GM23338 (cell line): ENCODE data around the gene SLC26A1. TPM values are rescaled to one million over a fixed set of nuclear protein-coding genes. Genes with fewer than 3 reads are reported as not detected.

Experiments used
- ATAC-seq: fragments of 200-7000 bp; cut with Tn5 transposase; 3 replicates; pipeline ENCODE4 v1.9.1; 2020
- DNase-seq: peaks from one replicate; pipeline ENCODE4 v3.0.0-alpha.2; 2015; ENCODE audit warnings: low spot score
- H2AFZ ChIP-seq: fragments of 200-600 bp; sonication (generic); 2 replicates; pipeline ENCODE4 v1.8.0; 2016; ENCODE audit warnings: antibody characterized with exemption, mild to moderate bottlenecking, moderate library complexity
- H3F3A ChIP-seq: fragments of 200-600 bp; sonication (generic); replicated peaks from 2 replicates; pipeline ENCODE4 v1.8.0; 2017; ENCODE audit warnings: antibody characterized with exemption, mixed run types, low read depth
- H3K27ac ChIP-seq: fragments of 200-600 bp; sonication (generic); 2 replicates; pipeline ENCODE4 v1.6.1; 2016; ENCODE audit warnings: low read depth
- H3K27me3 ChIP-seq: fragments of 200-600 bp; sonication (generic); 2 replicates; pipeline ENCODE4 v1.8.0; 2016; ENCODE audit warnings: mild to moderate bottlenecking, mixed run types, moderate library complexity; ENCODE audit not compliant: insufficient read depth
- H3K36me3 ChIP-seq: fragments of 200-600 bp; sonication (generic); 2 replicates; pipeline ENCODE4 v1.8.0; 2016; ENCODE audit warnings: mild to moderate bottlenecking; ENCODE audit not compliant: insufficient read depth
- H3K4me1 ChIP-seq: fragments of 200-600 bp; sonication (generic); 2 replicates; pipeline ENCODE4 v1.8.0; 2016; ENCODE audit warnings: mild to moderate bottlenecking, moderate library complexity; ENCODE audit not compliant: insufficient read depth
- H3K4me2 ChIP-seq: fragments of 200-600 bp; sonication (generic); 2 replicates; pipeline ENCODE4 v1.7.1; 2017; ENCODE audit warnings: mixed run types
- H3K4me3 ChIP-seq: fragments of 200-600 bp; sonication (generic); 2 replicates; pipeline ENCODE4 v1.6.1; 2016; ENCODE audit warnings: mixed run types
- H3K79me2 ChIP-seq: fragments of 200-600 bp; sonication (generic); replicated peaks from 2 replicates; pipeline ENCODE4 v1.8.0; 2017; ENCODE audit warnings: mild to moderate bottlenecking; ENCODE audit not compliant: insufficient read depth
- H3K9me2 ChIP-seq: fragments of 200-600 bp; sonication (generic); 2 replicates; pipeline ENCODE4 v1.8.0; 2017; ENCODE audit not compliant: insufficient read depth
- H4K20me1 ChIP-seq: fragments of 200-600 bp; sonication (generic); replicated peaks from 2 replicates; pipeline ENCODE4 v1.8.0; 2017; ENCODE audit warnings: mild to moderate bottlenecking; ENCODE audit not compliant: insufficient read depth
- H3K27ac Mint-ChIP-seq: 2 replicates; pipeline ENCODE4 v1.8.0; 2020; ENCODE audit warnings: inconsistent platforms, mild to moderate bottlenecking, moderate library complexity, mixed read lengths
- H3K27me3 Mint-ChIP-seq: 3 replicates; pipeline ENCODE4 v1.8.0; 2022; ENCODE audit warnings: low read depth, mild to moderate bottlenecking, moderate library complexity, mixed read lengths, inconsistent platforms; ENCODE audit not compliant: insufficient read depth, poor library complexity
- H3K36me3 Mint-ChIP-seq: 3 replicates; pipeline ENCODE4 v1.8.0; 2021; ENCODE audit warnings: low read depth, mild to moderate bottlenecking, inconsistent platforms, moderate library complexity, mixed read lengths
- H3K4me1 Mint-ChIP-seq: 3 replicates; pipeline ENCODE4 v1.8.0; 2020; ENCODE audit warnings: mild to moderate bottlenecking, inconsistent platforms, mixed read lengths
- H3K4me3 Mint-ChIP-seq: 3 replicates; pipeline ENCODE4 v1.8.0; 2021; ENCODE audit warnings: moderate library complexity, mild to moderate bottlenecking, inconsistent platforms, mixed read lengths
- H3K9me3 Mint-ChIP-seq: 3 replicates; pipeline ENCODE4 v1.8.0; 2020; ENCODE audit warnings: moderate library complexity, mild to moderate bottlenecking, inconsistent platforms, mixed read lengths
- EZH2phosphoT487 ChIP-seq: fragments of 200-600 bp; sonication (generic); IDR thresholded peaks from one replicate; pipeline ENCODE4 v1.8.1; 2018; ENCODE audit warnings: antibody characterized with exemption; ENCODE audit not compliant: unreplicated experiment
- JUNB ChIP-seq: IDR thresholded peaks from one replicate; pipeline ENCODE4 v1.6.1; 2016; ENCODE audit warnings: antibody characterized with exemption; ENCODE audit not compliant: unreplicated experiment
- NANOG ChIP-seq: IDR thresholded peaks from 2 replicates; pipeline ENCODE4 v1.6.1; 2016; ENCODE audit warnings: antibody characterized with exemption, borderline replicate concordance
- REST ChIP-seq: IDR thresholded peaks from one replicate; pipeline ENCODE4 v1.6.1; 2018; ENCODE audit warnings: antibody characterized with exemption; ENCODE audit not compliant: unreplicated experiment
- STAT1 ChIP-seq: IDR thresholded peaks from one replicate; pipeline ENCODE4 v1.6.1; 2016; ENCODE audit warnings: antibody characterized with exemption; ENCODE audit not compliant: unreplicated experiment
- ZNF114 ChIP-seq: fragments of 250-450 bp; sonication (Bioruptor Pico); IDR thresholded peaks from 2 replicates; pipeline ENCODE4 v1.5.0; 2020; ENCODE audit warnings: mild to moderate bottlenecking, moderate library complexity
- ZNF462 ChIP-seq: fragments of 250-450 bp; sonication (Bioruptor Pico); IDR thresholded peaks from 2 replicates; pipeline ENCODE4 v1.5.0; 2020; ENCODE audit warnings: mild to moderate bottlenecking, moderate library complexity
- polyA plus RNA-seq: library from polyadenylated mRNA; unstranded; fragments of >200 nt; fragmentation: Nextera tagmentation; extraction: Ambion mirVana; gene quantifications from 2 replicates; pipeline ENCODE4 v1.2.1, GENCODE V29; 2016
- total RNA-seq: library from RNA; depleted of rRNA; stranded (reverse); fragments of >200 nt; shearing (Covaris generic); gene quantifications from 2 replicates; pipeline ENCODE4 v1.2.3, GENCODE V29; 2014
- TF ChIP-seq, protein P1 (sequence below): IDR thresholded peaks from 2 replicates; pipeline ENCODE4 v1.6.1; 2016; ENCODE audit warnings: antibody characterized with exemption

SLC26A1 gene
- total and polyA plus RNA-seq, 2 experiments from 2014 or later: 0.10 to 0.27 TPM

GRCh38 chr4:1010395-1011021, 17.3 kb upstream of the SLC26A1 start:
- H3K27ac ChIP-seq: no peak overlapping the region
- peak; percentile 40 for DNase-seq
- TF ChIP-seq JUNB (no peak), REST (no peak), EZH2phosphoT487 (no peak), STAT1 (no peak)
- TF ChIP-seq, protein P1, sequence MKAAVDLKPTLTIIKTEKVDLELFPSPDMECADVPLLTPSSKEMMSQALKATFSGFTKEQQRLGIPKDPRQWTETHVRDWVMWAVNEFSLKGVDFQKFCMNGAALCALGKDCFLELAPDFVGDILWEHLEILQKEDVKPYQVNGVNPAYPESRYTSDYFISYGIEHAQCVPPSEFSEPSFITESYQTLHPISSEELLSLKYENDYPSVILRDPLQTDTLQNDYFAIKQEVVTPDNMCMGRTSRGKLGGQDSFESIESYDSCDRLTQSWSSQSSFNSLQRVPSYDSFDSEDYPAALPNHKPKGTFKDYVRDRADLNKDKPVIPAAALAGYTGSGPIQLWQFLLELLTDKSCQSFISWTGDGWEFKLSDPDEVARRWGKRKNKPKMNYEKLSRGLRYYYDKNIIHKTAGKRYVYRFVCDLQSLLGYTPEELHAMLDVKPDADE: no peak
- H3F3A ChIP-seq: 0 out of 2 replicates have a peak, but pooled peaks cover 5% of the 10 kb centered on the region
- 0 out of 2 replicates have a peak, but pooled peaks cover 3% of the 10 kb centered on the region for H3K79me2 ChIP-seq
- peaks cover 8% of the 10 kb centered on the region; the same call in 2 of the 3 replicates for H3K4me1 Mint-ChIP-seq
- no peaks in the 10 kb centered on the region for H3K9me2 ChIP-seq
- H3K27me3 ChIP-seq: peaks cover 51% of the 10 kb centered on the region
- no peaks in the 10 kb centered on the region for H3K36me3 ChIP-seq
- peaks cover 7% of the 10 kb centered on the region; the same call in 2 of the 3 replicates for H3K9me3 Mint-ChIP-seq
- H2AFZ ChIP-seq: 0 out of 2 replicates have a peak overlapping the region, but pooled peaks have one; percentile 76
- ATAC-seq: peak; percentile 15
- H3K4me3 Mint-ChIP-seq: peak overlapping the region; percentile 69
- peak overlapping the region; percentile 66 for H3K4me3 ChIP-seq
- no peaks in the 10 kb centered on the region; the same call in 2 of the 3 replicates for H3K36me3 Mint-ChIP-seq
- H3K27ac Mint-ChIP-seq: no peak overlapping the region
- peak overlapping the region; percentile 91 for H3K4me2 ChIP-seq
- peaks cover 5% of the 10 kb centered on the region; the same call in 1 of the 2 replicates for H3K4me1 ChIP-seq
- H4K20me1 ChIP-seq: peaks cover 6% of the 10 kb centered on the region; the same call in 1 of the 2 replicates
- H3K27me3 Mint-ChIP-seq: peaks cover 47% of the 10 kb centered on the region

GRCh38 chr4:1009542-1010394, 16.6 kb upstream of the SLC26A1 start:
- no peaks in the 10 kb centered on the region; the same call in 2 of the 3 replicates for H3K36me3 Mint-ChIP-seq
- no peak overlapping the region for H3K27ac Mint-ChIP-seq
- Histone ChIP-seq H3K4me2 (peak overlapping the region; percentile 91), H3K27me3 (peaks cover 58% of the 10 kb centered on the region), H3K9me2 (no peaks in the 10 kb centered on the region), H3F3A (0 out of 2 replicates have a peak, but pooled peaks cover 5% of the 10 kb centered on the region), H3K36me3 (no peaks in the 10 kb centered on the region), H3K27ac (no peak overlapping the region), H3K4me3 (peak overlapping the region; percentile 68), H2AFZ (peak overlapping the region; percentile 84), H3K4me1 (peaks cover 5% of the 10 kb centered on the region; the same call in 1 of the 2 replicates), H4K20me1 (peaks cover 6% of the 10 kb centered on the region; the same call in 1 of the 2 replicates), H3K79me2 (0 out of 2 replicates have a peak, but pooled peaks cover 3% of the 10 kb centered on the region)
- H3K4me1 Mint-ChIP-seq: peaks cover 8% of the 10 kb centered on the region; the same call in 2 of the 3 replicates
- DNase-seq (peak; percentile 69), ATAC-seq (peak; percentile 19)
- H3K27me3 Mint-ChIP-seq: peaks cover 50% of the 10 kb centered on the region
- peak overlapping the region; percentile 52; the same call in 2 of the 3 replicates for H3K4me3 Mint-ChIP-seq
- peaks cover 7% of the 10 kb centered on the region; the same call in 2 of the 3 replicates for H3K9me3 Mint-ChIP-seq
- TF ChIP-seq JUNB (no peak), ZNF462 (CRISPR knock-in tag) (no peak), NANOG (no peak), ZNF114 (CRISPR knock-in tag) (no peak)
